Stimulated activated CD8-positive, alpha-beta memory T cell treated with anti-CD3 and anti-CD28 coated beads, Interleukin-4, amount 100 ng/mL, for 24 hours (primary cell): ENCODE results near the gene RNF14.

Experiments
- DNase-seq: peaks from one replicate; pipeline ENCODE4 v3.0.0-alpha.2; 2020; ENCODE audit warnings: low read depth

Gene RNF14

GRCh38 chr5:141947316-141947715 lies 21.6 kb upstream of the RNF14 start:
- DNase-seq = no peak

GRCh38 chr5:141948812-141949211 lies 20.1 kb upstream of the RNF14 start:
- no peak for DNase-seq

GRCh38 chr5:141949511-141949910 lies 19.4 kb upstream of the RNF14 start:
- DNase-seq = no peak

GRCh38 chr5:141950207-141951005 lies 18.5 kb upstream of the RNF14 start:
- DNase-seq = no peak

- peak; percentile 17 for DNase-seq
Observed at GRCh38 chr5:141951332-141951781, 17.5 kb upstream of the RNF14 start.

GRCh38 chr5:141952020-141952419 lies 16.9 kb upstream of the RNF14 start:
- DNase-seq = no peak

- DNase-seq = no peak
Observed at GRCh38 chr5:141954194-141954593, 14.7 kb upstream of the RNF14 start.

- DNase-seq = no peak
Observed at GRCh38 chr5:141957367-141957996, 11.4 kb upstream of the RNF14 start.

GRCh38 chr5:141958113-141958512 lies 10.8 kb upstream of the RNF14 start, which contains the start of gene PCDH12:
TSS of gene PCDH12 (minus strand) at chr5:141958202. CDS start at chr5:141957851, 351 bp downstream.
- DNase-seq = no peak

- DNase-seq = no peak
Observed at GRCh38 chr5:141958546-141959172, 10.2 kb upstream of the RNF14 start.

- DNase-seq = no peak
Observed at GRCh38 chr5:141960018-141960417, 8.9 kb upstream of the RNF14 start.

GRCh38 chr5:141960449-141961323 lies 8.2 kb upstream of the RNF14 start:
- peak; percentile 77 for DNase-seq

GRCh38 chr5:141961466-141961865 lies 7.4 kb upstream of the RNF14 start:
- DNase-seq = no peak

GRCh38 chr5:141963701-141964100 lies 5.2 kb upstream of the RNF14 start:
- DNase-seq = no peak

- DNase-seq = no peak
Observed at GRCh38 chr5:141965071-141965470, 3.8 kb upstream of the RNF14 start.

GRCh38 chr5:141966275-141966962 lies 2.5 kb upstream of the RNF14 start:
- no peak for DNase-seq

GRCh38 chr5:141966963-141967333 lies 2.0 kb upstream of the RNF14 start:
- no peak for DNase-seq

- DNase-seq = no peak
Observed at GRCh38 chr5:141969783-141970771, 1.2 kb downstream of the RNF14 start.

- no peak for DNase-seq
Observed at GRCh38 chr5:141973871-141974595, 5.1 kb downstream of the RNF14 start.

- DNase-seq = no peak
Observed at GRCh38 chr5:141976176-141976575, 7.3 kb downstream of the RNF14 start.
